ENCODE measurements around the gene ADAT1. TPM values are rescaled to one million over a fixed set of nuclear protein-coding genes. Genes with fewer than 3 reads are reported as not detected.

Gene ADAT1
- total and polyA plus RNA-seq, 2 donors = 22.2 to 23.2 TPM

- Histone ChIP-seq H3K4me1 (ENCODE audit: control insufficient read depth in 2 of 2, insufficient read depth in 2 of 2, low read length in 2 of 2) (peaks cover 9 to 15% of the 10 kb centered on the region in 2 donors), H3K36me3 (ENCODE audit: control insufficient read depth in 2 of 2, insufficient read depth in 2 of 2, low read length in 1 of 2) (no peaks in the 10 kb centered on the region), H3K9me3 (ENCODE audit: control insufficient read depth in 2 of 2, insufficient read depth in 1 of 2, low read length in 1 of 2) (peaks cover 0 to 4% of the 10 kb centered on the region in 2 donors), H3K27me3 (ENCODE audit: control insufficient read depth in 2 of 2, insufficient read depth in 1 of 2, low read length in 1 of 2) (peaks cover 0 to 20% of the 10 kb centered on the region in 2 donors), H3K27ac (ENCODE audit: low read depth in 1 of 2, low read length in 1 of 2) (peak overlapping the region; percentile 1 to 27), H3K4me3 (ENCODE audit: low read length in 2 of 2) (peak overlapping the region; percentile 44 to 59)
- WGBS = 65% methylated on average over 16 of the region's 16 CpGs
- DNase-seq (ENCODE audit: low read depth in 6 of 9, low spot score in 9 of 9) = no peak
Observed at GRCh38 chr16:75556431-75556950, 66.6 kb downstream of the ADAT1 start.

- DNase-seq (ENCODE audit: low read depth in 6 of 9, low spot score in 9 of 9) = peak; percentile 81 to 96 (median 91)
- H3K9me3 ChIP-seq (ENCODE audit: control insufficient read depth in 2 of 2, insufficient read depth in 1 of 2, low read length in 1 of 2) = peaks cover 0 to 4% of the 10 kb centered on the region in 2 donors
- peaks cover 9 to 15% of the 10 kb centered on the region in 2 donors for H3K4me1 ChIP-seq (ENCODE audit: control insufficient read depth in 2 of 2, insufficient read depth in 2 of 2, low read length in 2 of 2)
- peak within 1 kb of the TSS; percentile 22 to 73 for H3K27ac ChIP-seq (ENCODE audit: low read depth in 1 of 2, low read length in 1 of 2)
- no peaks in the 10 kb centered on the region for H3K36me3 ChIP-seq (ENCODE audit: control insufficient read depth in 2 of 2, insufficient read depth in 2 of 2, low read length in 1 of 2)
- WGBS = under 1% methylated on average over 75 of the region's 75 CpGs
- H3K27me3 ChIP-seq (ENCODE audit: control insufficient read depth in 2 of 2, insufficient read depth in 1 of 2, low read length in 1 of 2) = peaks cover 0 to 20% of the 10 kb centered on the region in 2 donors
- peak within 1 kb of the TSS; percentile 44 to 59 for H3K4me3 ChIP-seq (ENCODE audit: low read length in 2 of 2)
Observed at GRCh38 chr16:75555707-75556430, 67.2 kb downstream of the ADAT1 start, which contains the start of gene TMEM231. Gene TMEM231, minus strand, starts transcription at chr16:75556252. Its CDS starts 43 bp downstream, at chr16:75556209.

DNA sequence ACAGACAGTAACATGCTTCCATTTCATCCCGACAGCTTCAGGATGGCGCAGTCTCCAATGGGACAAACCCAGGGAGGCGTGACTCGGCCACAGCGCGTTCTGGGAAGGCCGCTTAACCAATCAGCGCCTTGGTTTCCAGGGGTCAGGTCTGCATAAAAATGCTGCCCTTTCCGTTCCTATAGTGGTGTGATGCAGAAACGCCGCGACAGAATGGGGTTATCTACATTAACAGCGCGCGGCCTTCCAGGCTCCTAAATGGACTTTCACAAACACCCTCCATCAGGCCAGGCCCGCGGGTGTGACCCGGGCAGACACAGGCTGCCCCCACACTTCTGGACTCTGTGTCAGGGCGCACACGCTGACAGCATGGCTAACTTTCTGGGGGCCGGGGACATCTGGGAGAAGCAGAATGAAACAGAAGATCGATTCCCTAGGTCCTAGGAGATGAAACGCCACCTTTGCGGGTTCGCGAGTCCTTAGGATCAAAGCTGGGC, 67.8 kb downstream of the ADAT1 start:
- Histone ChIP-seq H3K36me3 (ENCODE audit: control insufficient read depth in 2 of 2, insufficient read depth in 2 of 2, low read length in 1 of 2) (no peaks in the 10 kb centered on the region), H3K27me3 (ENCODE audit: control insufficient read depth in 2 of 2, insufficient read depth in 1 of 2, low read length in 1 of 2) (peaks cover 0 to 18% of the 10 kb centered on the region in 2 donors), H3K4me3 (ENCODE audit: low read length in 2 of 2) (peak overlapping the region; percentile 44 to 59), H3K4me1 (ENCODE audit: control insufficient read depth in 2 of 2, insufficient read depth in 2 of 2, low read length in 2 of 2) (peaks cover 9 to 17% of the 10 kb centered on the region in 2 donors), H3K27ac (ENCODE audit: low read depth in 1 of 2, low read length in 1 of 2) (peak overlapping the region; percentile 22 to 33), H3K9me3 (ENCODE audit: control insufficient read depth in 2 of 2, insufficient read depth in 1 of 2, low read length in 1 of 2) (peaks cover 0 to 4% of the 10 kb centered on the region in 2 donors)
- WGBS = 3% methylated on average over 26 of the region's 26 CpGs
- peak in 1 of 9 donors; percentile 25 for DNase-seq (ENCODE audit: low read depth in 6 of 9, low spot score in 9 of 9)

DNA sequence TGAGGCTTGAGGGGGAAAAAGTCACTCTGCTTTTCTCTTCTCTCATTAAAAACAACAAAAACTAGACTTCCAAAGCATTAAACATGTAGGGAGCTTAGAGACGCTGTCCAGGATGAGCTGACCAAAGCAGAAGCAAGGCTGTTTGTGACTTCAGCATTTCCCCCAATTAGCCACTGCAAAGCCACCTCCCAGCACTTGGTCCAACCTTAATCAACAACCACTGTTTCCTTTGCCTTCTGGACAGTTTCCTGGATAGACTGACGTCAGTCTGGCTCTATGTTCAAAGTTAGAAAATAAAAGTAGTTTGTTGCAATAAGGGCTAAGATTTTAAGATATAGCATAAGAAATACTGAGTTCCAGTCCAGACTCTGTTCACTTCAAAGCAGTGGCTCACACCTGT, 70.1 kb downstream of the ADAT1 start:
- Histone ChIP-seq H3K36me3 (ENCODE audit: control insufficient read depth in 2 of 2, insufficient read depth in 2 of 2, low read length in 1 of 2) (no peaks in the 10 kb centered on the region), H3K4me3 (ENCODE audit: low read length in 2 of 2) (no peak overlapping the region), H3K4me1 (ENCODE audit: control insufficient read depth in 2 of 2, insufficient read depth in 2 of 2, low read length in 2 of 2) (peaks cover 9 to 17% of the 10 kb centered on the region in 2 donors), H3K27me3 (ENCODE audit: control insufficient read depth in 2 of 2, insufficient read depth in 1 of 2, low read length in 1 of 2) (peaks cover 0 to 18% of the 10 kb centered on the region in 2 donors), H3K9me3 (ENCODE audit: control insufficient read depth in 2 of 2, insufficient read depth in 1 of 2, low read length in 1 of 2) (peaks cover 0 to 4% of the 10 kb centered on the region in 2 donors), H3K27ac (ENCODE audit: low read depth in 1 of 2, low read length in 1 of 2) (no peak overlapping the region)
- no peak for DNase-seq (ENCODE audit: low read depth in 6 of 9, low spot score in 9 of 9)
- 88% methylated on average over 2 of the region's 2 CpGs for WGBS

- no peaks in the 10 kb centered on the region for H3K9me3 ChIP-seq (ENCODE audit: control insufficient read depth in 2 of 2, insufficient read depth in 1 of 2, low read length in 1 of 2)
- 63% methylated on average over 7 of the region's 7 CpGs for WGBS
- H3K4me1 ChIP-seq (ENCODE audit: control insufficient read depth in 2 of 2, insufficient read depth in 2 of 2, low read length in 2 of 2) = peaks cover 2 to 5% of the 10 kb centered on the region in 2 donors
- H3K36me3 ChIP-seq (ENCODE audit: control insufficient read depth in 2 of 2, insufficient read depth in 2 of 2, low read length in 1 of 2) = no peaks in the 10 kb centered on the region
- H3K27me3 ChIP-seq (ENCODE audit: control insufficient read depth in 2 of 2, insufficient read depth in 1 of 2, low read length in 1 of 2) = peaks cover 0 to 12% of the 10 kb centered on the region in 2 donors
- peak overlapping the region in 1 of 2 donors; percentile 30 for H3K27ac ChIP-seq (ENCODE audit: low read depth in 1 of 2, low read length in 1 of 2)
- DNase-seq (ENCODE audit: low read depth in 6 of 9, low spot score in 9 of 9) = peak in 2 of 9 donors; percentile 33 to 54
- H3K4me3 ChIP-seq (ENCODE audit: low read length in 2 of 2) = no peak overlapping the region
Observed at GRCh38 chr16:75550211-75550662, 72.8 kb downstream of the ADAT1 start.

Other genes starting within 250 kb of the ADAT1 start
- 78.3 TPM for gene CFDP1, start 189.8 kb downstream of the ADAT1 start, total RNA-seq
- 78.5 TPM for gene CFDP1, start 189.8 kb downstream of the ADAT1 start, polyA plus RNA-seq
- 18.8 TPM for gene TMEM170A, start 158.6 kb downstream of the ADAT1 start, total RNA-seq
- gene TMEM170A, start 158.6 kb downstream of the ADAT1 start, polyA plus RNA-seq = 11.1 TPM
- 0.09 TPM for gene CHST6, start 127.8 kb downstream of the ADAT1 start, total RNA-seq
- gene CHST6, start 127.8 kb downstream of the ADAT1 start, polyA plus RNA-seq = 0.87 TPM
- gene CHST5, start 87.2 kb downstream of the ADAT1 start, total RNA-seq = not detected
- gene CHST5, start 87.2 kb downstream of the ADAT1 start, polyA plus RNA-seq = 0.11 TPM
- gene TMEM231, start 67.0 kb downstream of the ADAT1 start, total RNA-seq = 2.2 TPM
- 4.5 TPM for gene TMEM231, start 67.0 kb downstream of the ADAT1 start, polyA plus RNA-seq
- 103 TPM for gene GABARAPL2, start 56.9 kb downstream of the ADAT1 start, total RNA-seq
- 223 TPM for gene GABARAPL2, start 56.9 kb downstream of the ADAT1 start, polyA plus RNA-seq
- gene KARS1, start 24.4 kb upstream of the ADAT1 start, total RNA-seq = 149 TPM
- 88.3 TPM for gene KARS1, start 24.4 kb upstream of the ADAT1 start, polyA plus RNA-seq
- 82.2 TPM for gene TERF2IP, start 24.5 kb upstream of the ADAT1 start, total RNA-seq
- 103 TPM for gene TERF2IP, start 24.5 kb upstream of the ADAT1 start, polyA plus RNA-seq
- not detected for gene CPHXL2, start 53.7 kb upstream of the ADAT1 start, total RNA-seq
- gene CPHXL2, start 53.7 kb upstream of the ADAT1 start, polyA plus RNA-seq = not detected
- not detected for gene DUXB, start 78.2 kb upstream of the ADAT1 start, total RNA-seq
- gene DUXB, start 78.2 kb upstream of the ADAT1 start, polyA plus RNA-seq = 0.14 TPM
- gene CPHXL, start 103.2 kb upstream of the ADAT1 start, total RNA-seq = not detected
- 0.02 TPM for gene CPHXL, start 103.2 kb upstream of the ADAT1 start, polyA plus RNA-seq